Measurements from ENCODE around the gene DRGX. TPM values are rescaled to one million over a fixed set of nuclear protein-coding genes. Genes with fewer than 3 reads are reported as not detected.

The DRGX gene
- total and polyA plus RNA-seq, 10 of the 15 experiments (the other 5 are each of a cell fraction or from before 2014, with no cell fraction given): not detected

DNA sequence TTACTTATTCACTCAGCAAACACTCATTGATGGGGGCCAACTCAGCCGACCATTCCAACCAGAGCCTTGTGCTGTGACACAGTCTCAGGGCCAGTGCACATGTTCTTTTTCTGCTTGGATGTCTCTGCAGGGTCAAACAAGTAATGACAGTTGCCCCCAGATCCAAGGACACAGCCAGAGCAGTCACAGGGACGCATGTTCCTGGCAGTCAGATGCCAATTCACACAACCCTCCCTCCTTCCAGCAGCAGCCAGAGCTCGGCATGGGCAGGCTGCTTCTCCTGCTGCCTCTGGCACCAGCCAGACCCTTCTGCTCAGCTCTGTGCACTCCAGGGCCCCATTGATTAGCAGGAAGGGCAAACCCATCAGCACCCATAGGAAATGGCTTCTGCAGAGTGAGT, 20.3 kb downstream of the DRGX start:
- RAD21 ChIA-PET (ENCODE audit: unreplicated experiment): no interaction called here
- H3K4me1 ChIP-seq (ENCODE audit: control insufficient read depth, insufficient read depth, low read length): no peaks in the 10 kb centered on the region
- in situ Hi-C loops (cut with MboI): no loop called here
- 24% methylated on average over 3 of the region's 3 CpGs for WGBS (ENCODE audit: insufficient coverage, insufficient replicate concordance, low lambda C conversion rate, missing lambda C conversion rate)
- no peak for ATAC-seq
- H3K4me3 ChIP-seq: no peak overlapping the region
- SMC1A ChIA-PET (ENCODE audit: uncharacterized antibody, unreplicated experiment): no interaction called here
- no peak overlapping the region for H3K27ac ChIP-seq (ENCODE audit: control insufficient read depth, insufficient read depth)
- no peak for DNase-seq (ENCODE audit: low read depth, low spot score)
- H4K20me1 ChIP-seq (ENCODE audit: control insufficient read depth, insufficient read depth): no peaks in the 10 kb centered on the region
- CTCF ChIA-PET: interaction anchor here (1.8 kb wide), 1 partner anchor 32 kb away, joined by 6 read pairs; no protein-coding TSS in a partner anchor
- POLR2A ChIA-PET: no interaction called here
- TF ChIP-seq PAX8 (IDR thresholded peaks at IDR 0.05) (no peak), CREB1 (IDR thresholded peaks at IDR 0.05; ENCODE audit: low read depth) (no peak), NR2C2 (IDR thresholded peaks at IDR 0.05; ENCODE audit: borderline replicate concordance, control insufficient read depth, insufficient read length, low read depth) (no peak), HDAC6 (IDR thresholded peaks at IDR 0.05; ENCODE audit: unreplicated experiment) (no peak), TCF7 (IDR thresholded peaks at IDR 0.05; ENCODE audit: borderline replicate concordance) (no peak), SRF (IDR thresholded peaks at IDR 0.05; ENCODE audit: low read depth in 2 of 2, low read length in 2 of 2) (no peak), EZH2 (IDR thresholded peaks at IDR 0.05; ENCODE audit: borderline replicate concordance, control insufficient read depth, low read depth, low read length) (no peak), ZNF207 (IDR thresholded peaks at IDR 0.05; ENCODE audit: borderline replicate concordance) (no peak), POLR2AphosphoS5 (IDR thresholded peaks at IDR 0.05; ENCODE audit: low read length) (no peak), TCF12 (IDR thresholded peaks at IDR 0.05; ENCODE audit: low read depth, low read length) (no peak), PAX5 (IDR thresholded peaks at IDR 0.05; ENCODE audit: borderline replicate concordance, low read depth, low read length) (no peak), CHD1 (IDR thresholded peaks at IDR 0.05; ENCODE audit: low read depth, low read length) (no peak), HCFC1 (IDR thresholded peaks at IDR 0.05; ENCODE audit: low read length) (no peak), SIN3A (IDR thresholded peaks at IDR 0.05; ENCODE audit: low read depth, low read length) (no peak), TARDBP (IDR thresholded peaks at IDR 0.05; ENCODE audit: borderline replicate concordance) (no peak), MTA3 (IDR thresholded peaks at IDR 0.05; ENCODE audit: borderline replicate concordance, low read length) (no peak)
- TF ChIP-seq, protein P1, sequence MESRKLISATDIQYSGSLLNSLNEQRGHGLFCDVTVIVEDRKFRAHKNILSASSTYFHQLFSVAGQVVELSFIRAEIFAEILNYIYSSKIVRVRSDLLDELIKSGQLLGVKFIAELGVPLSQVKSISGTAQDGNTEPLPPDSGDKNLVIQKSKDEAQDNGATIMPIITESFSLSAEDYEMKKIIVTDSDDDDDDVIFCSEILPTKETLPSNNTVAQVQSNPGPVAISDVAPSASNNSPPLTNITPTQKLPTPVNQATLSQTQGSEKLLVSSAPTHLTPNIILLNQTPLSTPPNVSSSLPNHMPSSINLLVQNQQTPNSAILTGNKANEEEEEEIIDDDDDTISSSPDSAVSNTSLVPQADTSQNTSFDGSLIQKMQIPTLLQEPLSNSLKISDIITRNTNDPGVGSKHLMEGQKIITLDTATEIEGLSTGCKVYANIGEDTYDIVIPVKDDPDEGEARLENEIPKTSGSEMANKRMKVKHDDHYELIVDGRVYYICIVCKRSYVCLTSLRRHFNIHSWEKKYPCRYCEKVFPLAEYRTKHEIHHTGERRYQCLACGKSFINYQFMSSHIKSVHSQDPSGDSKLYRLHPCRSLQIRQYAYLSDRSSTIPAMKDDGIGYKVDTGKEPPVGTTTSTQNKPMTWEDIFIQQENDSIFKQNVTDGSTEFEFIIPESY (IDR thresholded peaks at IDR 0.05): no peak
- TF ChIP-seq, protein P2, sequence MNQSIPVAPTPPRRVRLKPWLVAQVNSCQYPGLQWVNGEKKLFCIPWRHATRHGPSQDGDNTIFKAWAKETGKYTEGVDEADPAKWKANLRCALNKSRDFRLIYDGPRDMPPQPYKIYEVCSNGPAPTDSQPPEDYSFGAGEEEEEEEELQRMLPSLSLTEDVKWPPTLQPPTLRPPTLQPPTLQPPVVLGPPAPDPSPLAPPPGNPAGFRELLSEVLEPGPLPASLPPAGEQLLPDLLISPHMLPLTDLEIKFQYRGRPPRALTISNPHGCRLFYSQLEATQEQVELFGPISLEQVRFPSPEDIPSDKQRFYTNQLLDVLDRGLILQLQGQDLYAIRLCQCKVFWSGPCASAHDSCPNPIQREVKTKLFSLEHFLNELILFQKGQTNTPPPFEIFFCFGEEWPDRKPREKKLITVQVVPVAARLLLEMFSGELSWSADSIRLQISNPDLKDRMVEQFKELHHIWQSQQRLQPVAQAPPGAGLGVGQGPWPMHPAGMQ (IDR thresholded peaks at IDR 0.05; ENCODE audit: borderline replicate concordance): no peak
- TF ChIP-seq, protein P3, sequence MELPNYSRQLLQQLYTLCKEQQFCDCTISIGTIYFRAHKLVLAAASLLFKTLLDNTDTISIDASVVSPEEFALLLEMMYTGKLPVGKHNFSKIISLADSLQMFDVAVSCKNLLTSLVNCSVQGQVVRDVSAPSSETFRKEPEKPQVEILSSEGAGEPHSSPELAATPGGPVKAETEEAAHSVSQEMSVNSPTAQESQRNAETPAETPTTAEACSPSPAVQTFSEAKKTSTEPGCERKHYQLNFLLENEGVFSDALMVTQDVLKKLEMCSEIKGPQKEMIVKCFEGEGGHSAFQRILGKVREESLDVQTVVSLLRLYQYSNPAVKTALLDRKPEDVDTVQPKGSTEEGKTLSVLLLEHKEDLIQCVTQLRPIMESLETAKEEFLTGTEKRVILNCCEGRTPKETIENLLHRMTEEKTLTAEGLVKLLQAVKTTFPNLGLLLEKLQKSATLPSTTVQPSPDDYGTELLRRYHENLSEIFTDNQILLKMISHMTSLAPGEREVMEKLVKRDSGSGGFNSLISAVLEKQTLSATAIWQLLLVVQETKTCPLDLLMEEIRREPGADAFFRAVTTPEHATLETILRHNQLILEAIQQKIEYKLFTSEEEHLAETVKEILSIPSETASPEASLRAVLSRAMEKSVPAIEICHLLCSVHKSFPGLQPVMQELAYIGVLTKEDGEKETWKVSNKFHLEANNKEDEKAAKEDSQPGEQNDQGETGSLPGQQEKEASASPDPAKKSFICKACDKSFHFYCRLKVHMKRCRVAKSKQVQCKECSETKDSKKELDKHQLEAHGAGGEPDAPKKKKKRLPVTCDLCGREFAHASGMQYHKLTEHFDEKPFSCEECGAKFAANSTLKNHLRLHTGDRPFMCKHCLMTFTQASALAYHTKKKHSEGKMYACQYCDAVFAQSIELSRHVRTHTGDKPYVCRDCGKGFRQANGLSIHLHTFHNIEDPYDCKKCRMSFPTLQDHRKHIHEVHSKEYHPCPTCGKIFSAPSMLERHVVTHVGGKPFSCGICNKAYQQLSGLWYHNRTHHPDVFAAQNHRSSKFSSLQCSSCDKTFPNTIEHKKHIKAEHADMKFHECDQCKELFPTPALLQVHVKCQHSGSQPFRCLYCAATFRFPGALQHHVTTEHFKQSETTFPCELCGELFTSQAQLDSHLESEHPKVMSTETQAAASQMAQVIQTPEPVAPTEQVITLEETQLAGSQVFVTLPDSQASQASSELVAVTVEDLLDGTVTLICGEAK (IDR thresholded peaks at IDR 0.05; ENCODE audit: borderline replicate concordance): no peak
- H3K79me2 ChIP-seq (ENCODE audit: control insufficient read depth, insufficient read depth, low read length): no peaks in the 10 kb centered on the region
- no peaks in the 10 kb centered on the region; a peak in 1 of 4 replicates for H3K27me3 ChIP-seq (replicated peaks in 1 of 2; ENCODE audit: control insufficient read depth in 2 of 2, insufficient read depth in 2 of 2, low read length in 1 of 2)
- intact Hi-C loops (cut with micrococcal nuclease; ENCODE audit: unreplicated experiment): no loop called here
- H3K9me3 ChIP-seq (replicated peaks; ENCODE audit: control insufficient read depth, insufficient read depth, low read length): no peaks in the 10 kb centered on the region
- H2AFZ ChIP-seq (ENCODE audit: control insufficient read depth, low read depth, low read length): no peak overlapping the region
- H3K9ac ChIP-seq (ENCODE audit: control insufficient read depth, insufficient read depth, low read length): no peak overlapping the region
- no peaks in the 10 kb centered on the region for H3K36me3 ChIP-seq (ENCODE audit: control insufficient read depth in 2 of 2, insufficient read depth in 2 of 2, low read length in 1 of 2)
- H3K4me2 ChIP-seq (ENCODE audit: control insufficient read depth, insufficient read depth): no peak overlapping the region
- no TSS peak for BruUV-seq (replicated peaks)
- no peak for FAIRE-seq

All from GM12878 (cell line).